ENCODE data around the gene AOPEP. TPM values are rescaled to one million over a fixed set of nuclear protein-coding genes. Genes with fewer than 3 reads are reported as not detected.

The AOPEP gene
- total and polyA plus RNA-seq, 2 of the 13 experiments (the other 11 are each of a cell fraction or from before 2014, with no cell fraction given), result 22.2 to 41.6 TPM

DNA sequence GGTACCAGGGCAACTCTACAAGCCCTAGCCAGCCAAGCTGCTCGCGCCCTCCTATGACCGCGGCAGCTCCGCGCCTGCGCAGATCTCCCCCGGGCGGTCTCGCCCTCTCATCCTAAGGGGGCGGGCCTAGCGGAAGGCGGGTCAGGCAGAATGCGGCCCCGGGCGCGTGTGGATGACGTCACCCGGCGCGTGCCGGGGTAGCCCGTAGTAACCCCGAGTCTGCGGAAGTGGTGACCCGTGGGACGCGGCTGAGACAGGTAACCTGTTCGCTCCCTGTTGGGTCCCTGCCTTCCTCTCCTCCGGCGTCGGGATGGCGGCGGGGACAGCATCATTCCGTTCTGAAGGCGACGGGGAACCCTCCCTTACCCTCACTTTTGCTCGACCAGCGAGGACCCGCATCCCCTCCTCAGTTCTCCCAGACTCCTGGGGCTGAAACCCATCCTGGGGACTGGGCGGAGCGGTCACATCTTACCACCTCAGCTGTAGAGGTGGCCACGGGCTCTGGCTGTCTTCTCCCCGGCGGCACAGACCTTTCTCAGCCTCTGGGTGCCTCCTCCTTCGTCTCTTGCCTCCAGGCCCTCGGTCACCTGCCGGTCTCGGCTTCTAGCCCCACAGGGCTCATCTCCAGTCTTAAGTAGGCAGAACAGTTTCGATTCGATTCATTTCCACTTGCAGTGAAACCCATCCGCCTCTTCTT is at the start of gene AOPEP (continued):
- peak; percentile 74; the same call in 1 of the 2 replicates for TF ChIP-seq ZNF451 (CRISPR knock-in tag; IDR thresholded peaks at IDR 0.05)
- TF ChIP-seq CENPX (CRISPR knock-in tag; IDR thresholded peaks at IDR 0.05), result no peak
- TF ChIP-seq, protein P1, sequence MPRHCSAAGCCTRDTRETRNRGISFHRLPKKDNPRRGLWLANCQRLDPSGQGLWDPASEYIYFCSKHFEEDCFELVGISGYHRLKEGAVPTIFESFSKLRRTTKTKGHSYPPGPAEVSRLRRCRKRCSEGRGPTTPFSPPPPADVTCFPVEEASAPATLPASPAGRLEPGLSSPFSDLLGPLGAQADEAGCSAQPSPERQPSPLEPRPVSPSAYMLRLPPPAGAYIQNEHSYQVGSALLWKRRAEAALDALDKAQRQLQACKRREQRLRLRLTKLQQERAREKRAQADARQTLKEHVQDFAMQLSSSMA (CRISPR knock-in tag; IDR thresholded peaks at IDR 0.05), result no peak
- TF ChIP-seq ZSCAN21 (CRISPR knock-in tag; IDR thresholded peaks at IDR 0.05; ENCODE audit: borderline replicate concordance), result 0 out of 2 replicates have a peak, but pooled peaks have one; percentile 31
- TF ChIP-seq TARDBP (CRISPR knock-in tag; IDR thresholded peaks at IDR 0.05), result peak; percentile 58
- no peak for TF ChIP-seq MLLT10 (CRISPR knock-in tag; IDR thresholded peaks at IDR 0.05)
- TF ChIP-seq ZNF224 (CRISPR knock-in tag; IDR thresholded peaks at IDR 0.05), result 0 out of 2 replicates have a peak, but pooled peaks have one; percentile 23
- TF ChIP-seq MXD4 (CRISPR knock-in tag; IDR thresholded peaks at IDR 0.05), result peak; percentile 86
- peak; percentile 85 for TF ChIP-seq SP5 (CRISPR knock-in tag; IDR thresholded peaks at IDR 0.05; ENCODE audit: borderline replicate concordance, low read depth)
- TF ChIP-seq PCBP1 (IDR thresholded peaks at IDR 0.05; ENCODE audit: borderline replicate concordance, low read depth, low read length), result 0 out of 2 replicates have a peak, but pooled peaks have one; percentile 38
- peak; percentile 63; the same call in 1 of the 2 replicates for TF ChIP-seq PITX1 (CRISPR knock-in tag; IDR thresholded peaks at IDR 0.05)
- no peak for TF ChIP-seq ZNF850 (CRISPR knock-in tag; conservative IDR thresholded peaks at IDR 0.05)
- 0 out of 2 replicates have a peak, but pooled peaks have one; percentile 37 for TF ChIP-seq ZNF431 (CRISPR knock-in tag; IDR thresholded peaks at IDR 0.05; ENCODE audit: borderline replicate concordance, low read depth)
- TF ChIP-seq, protein P2, sequence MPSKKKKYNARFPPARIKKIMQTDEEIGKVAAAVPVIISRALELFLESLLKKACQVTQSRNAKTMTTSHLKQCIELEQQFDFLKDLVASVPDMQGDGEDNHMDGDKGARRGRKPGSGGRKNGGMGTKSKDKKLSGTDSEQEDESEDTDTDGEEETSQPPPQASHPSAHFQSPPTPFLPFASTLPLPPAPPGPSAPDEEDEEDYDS (CRISPR knock-in tag; IDR thresholded peaks at IDR 0.05), result peak; percentile 63
- peak; percentile 82 for TF ChIP-seq KLF6 (CRISPR knock-in tag; IDR thresholded peaks at IDR 0.05)
- TF ChIP-seq KLF16 (CRISPR knock-in tag; IDR thresholded peaks at IDR 0.05), result peak; percentile 68 to 92; a peak in 2 of 4 replicates
- TF ChIP-seq, protein P3, sequence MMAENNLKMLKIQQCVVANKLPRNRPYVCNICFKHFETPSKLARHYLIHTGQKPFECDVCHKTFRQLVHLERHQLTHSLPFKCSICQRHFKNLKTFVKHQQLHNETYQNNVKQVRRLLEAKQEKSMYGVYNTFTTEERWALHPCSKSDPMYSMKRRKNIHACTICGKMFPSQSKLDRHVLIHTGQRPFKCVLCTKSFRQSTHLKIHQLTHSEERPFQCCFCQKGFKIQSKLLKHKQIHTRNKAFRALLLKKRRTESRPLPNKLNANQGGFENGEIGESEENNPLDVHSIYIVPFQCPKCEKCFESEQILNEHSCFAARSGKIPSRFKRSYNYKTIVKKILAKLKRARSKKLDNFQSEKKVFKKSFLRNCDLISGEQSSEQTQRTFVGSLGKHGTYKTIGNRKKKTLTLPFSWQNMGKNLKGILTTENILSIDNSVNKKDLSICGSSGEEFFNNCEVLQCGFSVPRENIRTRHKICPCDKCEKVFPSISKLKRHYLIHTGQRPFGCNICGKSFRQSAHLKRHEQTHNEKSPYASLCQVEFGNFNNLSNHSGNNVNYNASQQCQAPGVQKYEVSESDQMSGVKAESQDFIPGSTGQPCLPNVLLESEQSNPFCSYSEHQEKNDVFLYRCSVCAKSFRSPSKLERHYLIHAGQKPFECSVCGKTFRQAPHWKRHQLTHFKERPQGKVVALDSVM (CRISPR knock-in tag; IDR thresholded peaks at IDR 0.05), result peak; percentile 82
- no peak for TF ChIP-seq ZSCAN22 (CRISPR knock-in tag; IDR thresholded peaks at IDR 0.05)
- TF ChIP-seq ZNF292 (CRISPR knock-in tag; IDR thresholded peaks at IDR 0.05; ENCODE audit: borderline replicate concordance, low read depth), result peak; percentile 48; the same call in 1 of the 2 replicates
- TF ChIP-seq, protein P4, sequence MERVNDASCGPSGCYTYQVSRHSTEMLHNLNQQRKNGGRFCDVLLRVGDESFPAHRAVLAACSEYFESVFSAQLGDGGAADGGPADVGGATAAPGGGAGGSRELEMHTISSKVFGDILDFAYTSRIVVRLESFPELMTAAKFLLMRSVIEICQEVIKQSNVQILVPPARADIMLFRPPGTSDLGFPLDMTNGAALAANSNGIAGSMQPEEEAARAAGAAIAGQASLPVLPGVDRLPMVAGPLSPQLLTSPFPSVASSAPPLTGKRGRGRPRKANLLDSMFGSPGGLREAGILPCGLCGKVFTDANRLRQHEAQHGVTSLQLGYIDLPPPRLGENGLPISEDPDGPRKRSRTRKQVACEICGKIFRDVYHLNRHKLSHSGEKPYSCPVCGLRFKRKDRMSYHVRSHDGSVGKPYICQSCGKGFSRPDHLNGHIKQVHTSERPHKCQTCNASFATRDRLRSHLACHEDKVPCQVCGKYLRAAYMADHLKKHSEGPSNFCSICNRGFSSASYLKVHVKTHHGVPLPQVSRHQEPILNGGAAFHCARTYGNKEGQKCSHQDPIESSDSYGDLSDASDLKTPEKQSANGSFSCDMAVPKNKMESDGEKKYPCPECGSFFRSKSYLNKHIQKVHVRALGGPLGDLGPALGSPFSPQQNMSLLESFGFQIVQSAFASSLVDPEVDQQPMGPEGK (CRISPR knock-in tag; IDR thresholded peaks at IDR 0.05), result peak; percentile 30; the same call in 1 of the 2 replicates
- TF ChIP-seq ZSCAN31 (CRISPR knock-in tag; IDR thresholded peaks at IDR 0.05; ENCODE audit: low read depth), result peak; percentile 61; the same call in 1 of the 2 replicates
- TF ChIP-seq ZNF777 (CRISPR knock-in tag; IDR thresholded peaks at IDR 0.05), result peak; percentile 53; the same call in 1 of the 2 replicates
- TF ChIP-seq SOX13 (IDR thresholded peaks at IDR 0.05), result no peak
- peak in 1 of 2 experiments; percentile 53; a peak in 2 of 4 replicates for TF ChIP-seq SOX13 (CRISPR knock-in tag; conservative IDR thresholded peaks at IDR 0.05 in 1 of 2, IDR thresholded peaks at IDR 0.05 in 1 of 2)
- no peak for TF ChIP-seq RNF2 (conservative IDR thresholded peaks at IDR 0.05; ENCODE audit: low read depth)
